NT2/D1 (cell line): ENCODE results near the gene CMTM4.
"Not testable (repeated sequence)": the region's sequence is repeated elsewhere in the genome, so short reads cannot be mapped to it uniquely, and the experiment has no call there.

Source experiments
- SUZ12 ChIP-seq: IDR thresholded peaks from 2 replicates; pipeline ENCODE4 v1.6.1; 2011; ENCODE audit not compliant: insufficient read length, insufficient read depth; ENCODE audit errors: extremely low read depth
- YY1 ChIP-seq: IDR thresholded peaks from 2 replicates; pipeline ENCODE4 v1.6.1; 2011; ENCODE audit not compliant: insufficient read length, insufficient read depth
- ZNF274 ChIP-seq: IDR thresholded peaks from 2 replicates; pipeline ENCODE4 v1.6.1; 2011; ENCODE audit warnings: mild to moderate bottlenecking, low read depth, low read length

- TF ChIP-seq YY1, ZNF274, SUZ12: not testable (repeated sequence)
Measured at GRCh38 chr16:66596559-66596958, 100.0 kb downstream of the CMTM4 start.
